Measurements from ENCODE around the gene P3H3. TPM values are rescaled to one million over a fixed set of nuclear protein-coding genes. Genes with fewer than 3 reads are reported as not detected.

P3H3 gene
- total and polyA plus RNA-seq, 2 of the 4 experiments (the other 2 are of a cell fraction), result 27.8 to 83.9 TPM

DNA sequence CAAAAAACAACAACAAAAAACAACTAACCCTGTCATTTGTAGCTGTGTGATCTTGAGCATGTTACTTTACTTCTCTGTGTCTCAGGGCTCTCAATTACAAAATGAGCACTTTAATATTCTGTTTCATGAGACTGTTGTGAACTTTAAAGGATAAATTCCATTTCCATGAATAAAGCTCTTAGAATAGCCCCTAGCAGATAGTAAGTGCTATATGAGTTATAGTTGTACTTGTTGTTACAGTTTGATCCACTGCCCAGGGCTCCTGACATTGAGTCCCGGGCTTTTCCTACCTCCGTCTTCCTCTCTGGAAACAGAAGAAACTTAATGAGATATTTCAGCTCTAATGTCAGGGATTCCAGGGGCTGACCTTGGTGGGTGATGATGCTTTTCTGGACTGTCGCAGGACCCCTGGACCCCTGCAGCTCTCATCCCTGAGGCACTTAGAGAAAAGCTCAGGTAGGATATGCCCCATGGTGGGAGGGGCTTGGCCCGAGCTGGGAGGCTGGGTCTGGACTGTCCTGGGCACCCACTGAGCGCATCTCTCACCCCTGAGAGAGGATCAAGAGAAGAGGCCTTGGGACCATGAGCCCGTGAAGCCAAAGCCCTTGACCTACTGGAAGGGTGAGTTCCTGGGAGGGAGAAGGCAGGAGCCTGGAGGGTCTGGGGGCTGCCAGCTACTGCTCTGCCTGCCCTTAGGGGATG is 5.1 kb downstream of the P3H3 start:
- no peak for ATAC-seq (ENCODE audit: low read depth)
- H2AK9ac ChIP-seq (replicated peaks; ENCODE audit: low read depth, low read length, poor library complexity), result no peak overlapping the region
- H2BK20ac ChIP-seq (ENCODE audit: low read depth, low read length), result no peak overlapping the region
- H4K91ac ChIP-seq (ENCODE audit: insufficient read depth, low read depth, low read length), result no peak overlapping the region
- no peak overlapping the region for H2BK15ac ChIP-seq (ENCODE audit: low read depth, low read length)
- no peak overlapping the region for H4K5ac ChIP-seq (ENCODE audit: low read depth, low read length)
- H3K18ac ChIP-seq (ENCODE audit: low read depth, low read length), result no peak overlapping the region
- H3K56ac ChIP-seq (ENCODE audit: extremely low read depth, insufficient read depth, low read length), result no peak overlapping the region
- DNase-seq, result peak; percentile 30
- peaks cover 4% of the 10 kb centered on the region; the same call in 1 of the 2 replicates for H3K9me1 ChIP-seq (ENCODE audit: insufficient read depth, low read length)
- H4K20me1 ChIP-seq (ENCODE audit: insufficient read depth, low read length), result peaks cover 12% of the 10 kb centered on the region
- H3K27me3 ChIP-seq (ENCODE audit: control insufficient read depth, insufficient read depth, low read length), result no peaks in the 10 kb centered on the region
- CTCF ChIA-PET, result no interaction called here
- no peak overlapping the region for H3K4ac ChIP-seq (ENCODE audit: low read depth, low read length)
- H2BK120ac ChIP-seq (ENCODE audit: low read depth, low read length), result no peak overlapping the region
- no peak overlapping the region for H2BK5ac ChIP-seq (ENCODE audit: low read depth, low read length, poor library complexity, severe bottlenecking)
- no peak overlapping the region for H3K4me3 ChIP-seq (ENCODE audit: insufficient read depth, low read depth, low read length)
- no peaks in the 10 kb centered on the region for H3K9me3 ChIP-seq (ENCODE audit: control insufficient read depth, insufficient read depth, low read length)
- POLR2A ChIA-PET (ENCODE audit: unreplicated experiment), result interaction anchor here (0.5 kb wide), 2 partner anchors 21 to 1103 kb away, joined by 6 to 10 read pairs; no protein-coding TSS in a partner anchor
- in situ Hi-C loops (cut with MboI; ENCODE audit: low sequenced_read_pairs), result no loop called here
- H2AK5ac ChIP-seq (ENCODE audit: low read depth, low read length), result no peak overlapping the region
- BruUV-seq (replicated peaks), result no TSS peak
- H3K36me3 ChIP-seq (ENCODE audit: control insufficient read depth, insufficient read depth, low read length), result peaks cover 56% of the 10 kb centered on the region
- dilution Hi-C loops (cut with HindIII; ENCODE audit: low sequenced_read_pairs, unreplicated experiment), result no loop called here
- H3K4me2 ChIP-seq (ENCODE audit: low read depth, low read length), result no peak overlapping the region
- no peak overlapping the region for H3K23ac ChIP-seq (ENCODE audit: low read depth, low read length)
- H2AFZ ChIP-seq (replicated peaks; ENCODE audit: low read length, poor library complexity), result no peak overlapping the region
- no peak overlapping the region for H3K9ac ChIP-seq (ENCODE audit: low read depth, low read length)
- H3K4me1 ChIP-seq (ENCODE audit: control insufficient read depth, insufficient read depth, low read length), result peaks cover 7% of the 10 kb centered on the region
- H4K8ac ChIP-seq (ENCODE audit: low read depth in 2 of 2, low read length in 2 of 2), result no peak overlapping the region
- H3K27ac ChIP-seq (ENCODE audit: insufficient read depth, low read length), result no peak overlapping the region
- WGBS, 2 experiments (ENCODE audit: extremely low coverage in 2 of 2, insufficient read length in 1 of 2), result 87% methylated on average over 3 of the region's 6 CpGs; no CpG with 5 or more reads in 1 of the 2 experiments
- H3K79me1 ChIP-seq (ENCODE audit: low read depth in 1 of 2, low read length in 2 of 2), result peaks cover 17 to 50% of the 10 kb centered on the region in 2 experiments
- TF ChIP-seq RCOR1 (IDR thresholded peaks at IDR 0.05; ENCODE audit: insufficient replicate concordance, low read length) (no peak), POLR2A (IDR thresholded peaks at IDR 0.05; ENCODE audit: low read depth, low read length) (no peak), MXI1 (IDR thresholded peaks at IDR 0.05; ENCODE audit: borderline replicate concordance, low read depth, low read length) (no peak), CEBPB (IDR thresholded peaks at IDR 0.05; ENCODE audit: low read depth, low read length) (no peak), MAZ (IDR thresholded peaks at IDR 0.05; ENCODE audit: borderline replicate concordance, low read depth, low read length) (no peak), NFE2L2 (IDR thresholded peaks at IDR 0.05; ENCODE audit: low read depth, low read length) (no peak), BHLHE40 (IDR thresholded peaks at IDR 0.05; ENCODE audit: low read depth, low read length) (no peak)
- TF ChIP-seq, protein P1, sequence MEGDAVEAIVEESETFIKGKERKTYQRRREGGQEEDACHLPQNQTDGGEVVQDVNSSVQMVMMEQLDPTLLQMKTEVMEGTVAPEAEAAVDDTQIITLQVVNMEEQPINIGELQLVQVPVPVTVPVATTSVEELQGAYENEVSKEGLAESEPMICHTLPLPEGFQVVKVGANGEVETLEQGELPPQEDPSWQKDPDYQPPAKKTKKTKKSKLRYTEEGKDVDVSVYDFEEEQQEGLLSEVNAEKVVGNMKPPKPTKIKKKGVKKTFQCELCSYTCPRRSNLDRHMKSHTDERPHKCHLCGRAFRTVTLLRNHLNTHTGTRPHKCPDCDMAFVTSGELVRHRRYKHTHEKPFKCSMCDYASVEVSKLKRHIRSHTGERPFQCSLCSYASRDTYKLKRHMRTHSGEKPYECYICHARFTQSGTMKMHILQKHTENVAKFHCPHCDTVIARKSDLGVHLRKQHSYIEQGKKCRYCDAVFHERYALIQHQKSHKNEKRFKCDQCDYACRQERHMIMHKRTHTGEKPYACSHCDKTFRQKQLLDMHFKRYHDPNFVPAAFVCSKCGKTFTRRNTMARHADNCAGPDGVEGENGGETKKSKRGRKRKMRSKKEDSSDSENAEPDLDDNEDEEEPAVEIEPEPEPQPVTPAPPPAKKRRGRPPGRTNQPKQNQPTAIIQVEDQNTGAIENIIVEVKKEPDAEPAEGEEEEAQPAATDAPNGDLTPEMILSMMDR (conservative IDR thresholded peaks at IDR 0.05; ENCODE audit: low read depth, low read length), result no peak
- H3K14ac ChIP-seq (replicated peaks; ENCODE audit: low read depth, low read length), result no peak overlapping the region
- intact Hi-C loops (cut with micrococcal nuclease), result no loop called here
